Amniotic epithelial cell (primary cell): ENCODE data around the gene GPA33.
A peak's percentile ranks its signal among the peaks of the same experiment; 100 is the strongest.
"Not testable (repeated sequence)": the region's sequence is repeated elsewhere in the genome, so short reads cannot be mapped to it uniquely, and the experiment has no call there.

Experiments used
- DNase-seq: peaks from one replicate; pipeline ENCODE4 v3.0.0-alpha.2; 2010; ENCODE audit warnings: low read depth

Gene GPA33

DNA sequence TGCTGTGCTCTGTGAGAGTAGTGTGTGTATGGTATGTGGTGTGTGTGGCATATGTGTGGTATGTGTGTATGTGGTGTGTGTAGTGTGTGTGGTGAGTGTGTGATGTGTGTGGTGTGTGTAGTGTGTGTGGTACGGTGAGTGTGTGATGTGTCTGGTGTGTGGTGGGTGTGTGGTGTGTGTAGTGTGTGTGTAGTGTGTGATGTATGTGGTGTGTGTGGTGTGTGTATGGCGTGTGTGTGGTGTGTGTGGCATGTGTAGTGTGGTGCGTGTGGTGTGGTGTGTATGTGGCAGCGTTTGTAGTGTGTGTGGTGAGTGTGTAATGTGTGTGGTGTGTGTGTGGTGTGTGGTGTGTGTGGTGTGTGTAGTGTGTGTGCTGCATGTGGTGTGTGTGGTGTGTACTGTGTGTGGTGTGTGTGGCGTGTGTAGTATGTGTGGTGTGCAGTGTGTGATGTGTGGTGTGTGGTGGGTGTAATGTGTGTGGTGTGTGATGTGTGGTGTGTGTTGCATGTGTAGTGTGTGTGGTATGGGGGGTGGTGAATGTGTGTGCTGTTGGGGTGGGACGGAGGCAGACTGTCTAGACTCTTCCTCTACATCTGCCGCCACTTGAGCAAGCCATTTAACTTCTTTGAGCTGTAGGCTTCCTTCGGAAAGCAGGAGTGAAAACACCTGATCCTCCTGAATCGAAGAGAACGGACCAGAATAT, 33.5 kb downstream of the GPA33 start:
- no peak for DNase-seq

DNA sequence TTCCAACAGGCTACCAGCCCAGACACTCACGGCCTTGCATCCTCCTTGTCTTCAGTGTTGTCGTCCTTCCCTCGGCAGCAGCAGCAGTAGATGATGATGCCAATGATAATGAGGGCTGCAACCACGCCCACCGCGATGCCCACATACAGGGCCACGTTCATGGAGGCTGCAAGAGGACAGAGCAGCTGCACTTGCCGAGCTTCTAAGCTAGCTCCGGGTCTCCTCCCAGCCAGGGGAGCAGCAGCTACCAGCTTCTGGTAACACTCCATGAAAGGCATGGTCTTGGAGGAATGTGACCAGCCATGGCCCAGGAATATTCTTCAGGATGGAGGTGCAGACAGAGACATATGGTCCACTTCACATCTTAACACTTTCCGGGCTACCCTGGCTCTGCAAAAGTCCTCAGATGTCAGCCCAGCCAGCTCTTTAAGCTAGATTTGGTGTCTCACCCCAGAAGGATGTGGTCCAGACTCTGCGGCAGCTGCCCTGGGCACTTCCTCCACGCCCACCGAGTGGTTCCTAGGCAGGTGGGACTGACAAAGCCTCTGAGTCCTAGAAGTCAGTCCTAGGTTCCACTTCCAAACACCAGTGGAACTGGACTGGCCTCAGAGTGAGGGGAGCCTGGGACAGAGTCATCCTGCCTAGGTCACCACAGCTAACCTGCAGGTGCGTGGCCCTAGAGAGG, 35.1 kb downstream of the GPA33 start:
- no peak for DNase-seq

DNA sequence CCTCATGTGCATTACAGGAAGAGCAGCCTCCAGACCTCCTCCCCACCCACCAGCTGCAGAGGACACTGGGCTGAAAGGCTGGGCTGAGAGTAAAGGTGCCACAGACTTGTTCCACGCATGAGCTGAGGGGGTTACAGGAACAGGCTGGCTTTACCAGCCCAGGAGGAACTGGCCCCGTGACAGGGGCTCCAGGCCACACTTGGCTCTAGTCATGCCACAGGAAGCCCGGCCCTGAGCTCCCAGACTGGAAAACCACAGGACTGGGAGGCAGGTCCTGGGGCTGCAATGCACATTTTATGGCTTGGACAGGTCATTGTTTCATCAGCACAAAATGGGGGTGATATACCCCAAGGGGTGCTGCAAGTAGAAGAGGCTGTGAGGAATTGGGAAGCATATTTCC, 35.6 kb downstream of the GPA33 start:
- DNase-seq = no peak

DNA sequence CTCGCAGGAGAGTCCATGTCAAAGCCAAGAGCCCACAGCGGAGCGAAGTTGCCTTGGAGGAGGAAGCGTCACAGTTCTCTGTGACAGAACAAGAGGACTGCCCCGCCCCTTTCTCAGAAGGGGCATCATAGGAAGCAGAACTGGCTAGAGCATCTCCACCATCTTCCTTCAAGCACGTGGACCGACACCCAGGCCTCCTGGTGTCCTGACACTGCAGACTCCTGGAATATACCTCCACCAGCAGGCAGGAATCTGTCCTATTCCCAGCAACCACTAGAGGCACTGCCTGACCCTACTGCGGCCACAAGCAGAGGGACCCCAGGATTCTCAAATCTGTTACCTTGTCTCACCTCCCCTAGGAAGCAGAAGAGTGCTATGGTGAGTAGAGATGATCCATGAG, 37.8 kb downstream of the GPA33 start:
- DNase-seq = peak; percentile 17

DNA sequence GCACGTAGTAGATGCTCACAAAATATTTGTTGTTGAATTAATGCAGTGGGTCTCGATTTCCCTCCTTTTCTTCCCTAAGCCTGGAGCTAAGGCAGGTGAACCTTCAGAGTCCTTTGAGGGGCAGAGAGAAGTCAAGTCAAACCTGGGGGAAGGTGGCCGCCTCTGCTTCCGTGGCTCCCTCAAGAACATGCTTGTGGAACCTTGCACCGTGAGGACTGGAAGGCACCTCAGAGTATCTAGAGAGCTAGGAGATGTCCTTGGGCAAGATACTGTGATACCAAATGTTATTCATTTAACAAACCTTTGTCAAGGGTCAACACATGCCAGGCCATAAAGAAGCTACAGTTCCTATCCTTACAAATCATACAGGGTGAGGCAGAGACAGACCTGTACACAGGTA, 38.3 kb downstream of the GPA33 start:
- DNase-seq = no peak

DNA sequence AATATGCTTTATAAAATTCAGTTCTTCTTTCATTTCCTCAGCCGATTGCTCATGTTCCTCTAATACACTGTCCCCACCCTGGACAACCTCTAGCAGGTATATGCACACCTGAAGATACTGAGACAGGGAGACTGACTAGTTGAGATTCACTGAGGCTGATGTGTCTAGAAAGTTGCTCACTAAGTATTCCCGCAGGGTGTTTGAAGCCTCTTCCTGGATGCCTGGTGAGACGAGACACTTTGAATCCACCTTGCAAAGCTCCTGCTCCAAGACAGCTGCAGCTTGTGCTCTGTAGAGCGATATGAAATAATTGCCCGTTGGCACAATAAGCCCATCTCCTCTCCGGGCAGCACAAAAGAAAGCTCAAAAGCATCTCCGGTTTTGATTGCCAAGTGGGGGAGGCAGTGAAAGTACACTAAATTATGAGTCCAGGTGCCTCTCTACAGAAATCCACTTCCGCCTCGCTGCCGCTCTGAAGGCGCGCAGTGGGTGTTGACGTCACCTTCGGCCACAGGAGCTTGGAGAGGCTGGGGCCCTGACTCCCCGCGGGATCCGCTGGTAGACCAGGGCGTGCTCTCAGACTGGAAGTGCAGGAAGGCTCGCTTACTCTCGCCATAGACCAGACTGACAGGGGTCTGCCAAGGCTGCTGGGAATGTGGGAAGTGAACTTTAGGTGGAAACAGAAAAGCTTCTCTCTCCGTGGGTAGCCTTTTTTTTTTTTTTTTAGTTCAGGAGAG, 46.3 kb downstream of the GPA33 start:
- peak; percentile 50 for DNase-seq

DNA sequence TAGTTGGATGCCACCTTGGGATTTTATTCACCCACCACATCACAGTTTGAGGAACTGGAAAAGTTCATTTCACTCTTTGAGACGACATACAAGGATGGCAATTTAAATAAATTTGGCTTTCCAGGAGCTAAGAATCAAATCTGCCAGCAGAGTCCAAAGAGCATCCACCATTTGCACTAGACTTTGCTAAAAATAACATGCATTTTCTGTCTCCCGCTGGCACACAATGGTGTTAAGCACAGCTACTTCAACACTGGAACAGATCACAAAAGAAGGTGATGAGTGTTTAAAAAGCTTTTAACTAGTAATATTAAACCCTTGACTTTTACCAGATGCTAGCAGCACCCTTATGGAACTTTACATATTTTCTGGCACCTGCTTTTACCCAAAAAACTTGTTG, 56.5 kb downstream of the GPA33 start:
- DNase-seq = no peak

DNA sequence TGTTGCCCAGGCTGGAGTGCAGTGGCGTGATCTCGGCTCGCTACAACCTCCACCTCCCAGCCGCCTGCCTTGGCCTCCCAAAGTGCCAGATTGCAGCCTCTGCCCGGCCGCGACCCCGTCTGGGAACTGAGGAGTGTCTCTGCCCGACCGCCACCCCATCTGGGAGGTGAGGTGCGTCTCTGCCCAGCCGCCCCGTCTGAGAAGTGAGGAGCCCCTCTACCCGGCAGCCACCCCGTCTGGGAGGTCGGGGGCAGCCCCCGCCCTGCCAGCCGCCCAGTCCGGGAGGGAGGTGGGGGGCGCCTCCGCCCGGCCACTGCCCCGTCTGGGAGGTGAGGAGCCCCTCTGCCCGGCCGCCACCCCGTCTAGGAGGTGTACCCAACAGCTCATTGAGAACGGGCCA, 60.6 kb downstream of the GPA33 start:
- not testable (repeated sequence) for DNase-seq

DNA sequence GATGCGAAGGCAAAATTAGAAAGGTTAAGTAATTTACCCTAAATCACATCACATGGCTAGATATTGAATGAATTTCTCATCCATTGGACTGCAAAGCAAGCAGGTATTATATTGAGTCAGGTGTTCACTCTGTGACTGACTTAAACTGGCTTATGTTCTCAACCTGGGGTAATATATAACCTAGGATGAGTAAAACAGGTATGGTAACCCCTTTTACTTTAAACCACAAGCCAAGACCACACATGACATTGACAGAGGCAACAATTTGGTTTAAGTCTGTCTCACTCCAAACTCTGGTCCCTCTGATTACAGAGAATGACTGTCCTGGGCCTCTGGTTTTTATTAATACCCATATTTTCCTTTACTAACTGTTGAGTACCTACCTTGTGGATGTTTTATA, 67.8 kb downstream of the GPA33 start:
- DNase-seq = no peak

DNA sequence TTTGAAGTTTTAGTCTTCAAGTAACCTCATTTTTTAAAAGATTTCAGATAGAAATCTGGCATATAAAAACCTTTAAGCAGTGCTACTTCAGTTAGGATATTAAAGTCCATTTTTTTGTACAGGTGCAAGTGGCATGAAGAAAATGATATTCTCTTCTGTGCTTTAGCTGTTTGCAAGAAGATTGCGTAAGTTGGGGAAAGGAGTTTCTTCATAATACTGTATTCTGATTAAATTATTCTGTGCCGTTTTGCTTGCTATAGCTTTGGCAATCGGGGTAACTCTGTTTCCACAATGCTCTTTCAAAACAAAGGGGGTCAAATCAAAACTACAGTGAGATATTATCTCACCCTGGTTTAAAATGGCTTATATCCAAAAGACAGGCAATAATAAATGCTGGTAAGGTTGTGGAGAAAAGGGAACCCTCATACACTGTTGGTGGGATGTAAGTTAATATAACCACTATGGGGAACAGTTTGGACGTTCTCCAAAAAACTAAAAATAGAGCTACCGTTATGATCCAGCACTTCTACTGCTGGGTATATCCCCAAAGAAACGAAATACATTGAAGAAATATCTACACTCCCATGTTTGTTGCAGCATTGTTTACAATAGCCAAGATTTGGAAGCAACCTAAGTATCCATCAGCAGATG, 74.0 kb downstream of the GPA33 start:
- peak; percentile 7 for DNase-seq

DNA sequence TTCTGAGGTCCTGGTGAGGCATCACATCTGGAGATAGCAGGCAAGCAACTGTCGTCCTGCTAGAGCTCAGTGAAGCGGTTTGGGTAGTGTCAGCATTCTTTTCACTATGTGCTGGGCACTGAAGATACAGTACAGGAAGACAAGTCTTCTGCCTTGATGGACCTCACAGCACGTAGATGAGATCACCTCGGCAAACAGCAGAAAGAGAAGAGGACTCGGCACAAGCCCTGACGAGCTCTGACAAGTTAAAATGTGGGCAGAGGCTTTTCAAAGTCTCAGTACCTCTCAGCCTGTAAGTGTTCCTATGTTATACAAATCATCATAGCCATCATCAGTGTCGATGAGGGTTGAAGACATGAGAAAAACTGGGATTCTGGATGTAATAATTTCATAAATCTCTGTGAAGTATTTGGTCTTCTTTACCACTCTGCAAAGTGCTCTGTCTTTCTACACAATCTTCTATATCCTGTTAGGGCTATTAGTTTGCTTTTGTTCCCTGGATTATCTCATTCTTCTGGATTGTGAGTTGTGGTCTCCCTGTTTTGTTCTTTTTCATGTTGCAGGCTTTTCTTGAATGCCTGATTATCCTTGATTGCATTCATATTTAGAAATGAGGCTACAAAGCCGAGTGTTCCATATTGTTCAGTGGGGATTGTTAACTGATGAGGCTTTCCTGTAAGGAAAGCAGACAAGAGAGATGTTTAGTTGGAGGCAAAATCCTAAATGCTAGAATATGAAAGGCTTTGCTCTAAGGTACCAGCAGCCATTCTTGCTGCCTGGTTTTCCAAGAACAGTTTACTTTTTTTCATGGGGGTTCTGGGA, 76.9 kb downstream of the GPA33 start:
- no peak for DNase-seq

DNA sequence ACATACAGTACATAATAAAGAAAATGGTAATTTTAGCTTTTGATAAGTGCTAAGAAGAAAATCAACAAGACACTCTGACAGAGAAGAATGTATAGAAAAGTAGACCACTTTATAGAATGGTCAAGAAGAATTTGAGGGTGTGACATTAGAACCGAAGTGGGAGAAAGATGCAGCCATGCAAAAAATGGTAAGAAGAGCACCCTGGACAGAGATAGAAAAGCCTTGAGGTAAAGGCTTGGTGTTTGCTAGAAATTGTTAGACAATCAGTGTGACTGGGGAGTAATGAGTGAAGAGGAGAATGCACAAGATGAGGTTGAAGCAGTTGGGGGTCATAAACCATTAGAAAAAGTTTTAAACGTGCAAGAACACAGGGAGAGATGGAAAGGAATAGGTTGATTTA, 77.6 kb downstream of the GPA33 start:
- DNase-seq = no peak

DNA sequence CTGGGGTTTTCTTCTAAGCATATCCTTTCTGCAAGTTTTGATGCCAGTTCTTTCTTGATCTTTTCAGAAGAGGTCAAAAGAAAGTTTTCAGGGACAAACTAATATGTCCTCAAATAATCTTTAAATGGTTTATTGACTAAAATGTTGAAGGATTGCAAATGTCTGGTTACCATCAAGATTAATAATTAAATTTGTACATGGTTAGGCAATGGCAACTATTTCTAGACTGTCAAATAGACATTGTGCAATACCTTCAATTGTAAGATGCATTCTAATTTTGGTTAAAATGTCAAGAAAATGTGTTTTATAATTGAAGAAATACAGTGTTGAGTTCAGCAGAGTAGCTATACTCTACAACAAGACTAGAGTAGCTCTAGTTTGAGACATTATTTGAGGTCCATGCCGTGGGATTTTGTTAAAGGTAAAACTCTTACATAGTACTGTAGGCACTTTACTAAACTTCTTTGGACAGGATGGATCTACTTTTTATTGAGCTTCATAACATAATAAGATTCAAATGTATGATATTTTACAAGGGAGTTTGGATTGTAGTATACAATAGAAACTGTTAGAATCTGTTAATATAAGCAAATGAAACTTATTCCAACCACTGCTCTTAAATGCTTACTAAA, 78.5 kb downstream of the GPA33 start:
- DNase-seq = no peak

DNA sequence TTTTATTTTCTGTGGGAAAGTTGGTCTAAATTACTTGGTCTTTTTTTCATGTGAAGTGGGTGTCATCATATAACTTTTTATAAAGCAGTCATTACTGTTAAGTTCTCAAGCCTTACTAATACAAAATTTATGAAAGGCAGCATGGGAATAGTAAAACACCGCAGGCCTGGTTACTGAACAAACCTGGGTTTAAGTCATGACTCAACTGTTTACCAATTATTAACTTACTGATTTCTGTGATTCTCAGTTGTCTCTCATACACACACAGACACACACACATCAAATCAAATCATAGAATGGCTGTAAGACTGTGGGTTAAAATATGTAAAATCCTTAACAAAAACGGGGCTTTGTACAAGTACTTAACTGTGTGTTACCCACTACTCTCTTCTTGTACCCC, 86.5 kb downstream of the GPA33 start:
- DNase-seq = no peak
